T-helper 1 cell treated with Interleukin-12 subunit alpha and Interleukin-12 subunit beta and Interleukin-4 antibody, amounts not matched to agents 30 ng/mL and 1 ng/mL, for 36 hours (primary cell): ENCODE data around the gene ATXN7. TPM values are rescaled to one million over a fixed set of nuclear protein-coding genes. Genes with fewer than 3 reads are reported as not detected.

ENCODE experiments used
- intact Hi-C: fragments of 100-400 bp; cut with micrococcal nuclease; formaldehyde crosslinking; loops from one replicate; pipeline ENCODE4 v1.15.1; 2024
- total RNA-seq: library from RNA; stranded (reverse); gene quantifications from 2 replicates; pipeline ENCODE4 v1.2.3, GENCODE V29; 2022

ATXN7 gene
- total RNA-seq, 1 donor from 2014 or later = 79.2 TPM

GRCh38 chr3:64008487-64009351 is 145.1 kb downstream of the ATXN7 start:
- intact Hi-C loops = no loop called here

DNA sequence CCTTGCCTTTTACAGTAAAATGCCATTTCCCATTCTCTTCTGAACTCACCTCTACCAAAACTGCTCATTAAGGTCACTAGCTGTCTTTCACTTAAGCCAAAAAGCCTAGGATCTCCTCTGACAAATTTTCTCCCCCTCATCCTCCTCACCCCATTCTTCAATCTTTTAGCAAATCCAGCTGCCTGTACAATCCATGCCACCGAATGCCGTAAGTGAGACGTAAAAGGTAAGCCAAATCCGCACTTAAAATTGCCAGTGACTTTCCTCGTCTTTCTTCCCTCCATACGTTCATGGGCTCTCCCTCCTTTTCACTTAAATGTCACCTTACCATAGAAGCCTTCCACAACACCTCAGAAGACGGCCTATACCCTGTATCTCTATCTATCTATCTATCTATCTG is 145.9 kb downstream of the ATXN7 start:
- intact Hi-C loops = no loop called here

- intact Hi-C loops = no loop called here
Observed at GRCh38 chr3:64010199-64010598, 146.5 kb downstream of the ATXN7 start.

- intact Hi-C loops = no loop called here
Observed at GRCh38 chr3:64011685-64012084, 148.0 kb downstream of the ATXN7 start.

DNA sequence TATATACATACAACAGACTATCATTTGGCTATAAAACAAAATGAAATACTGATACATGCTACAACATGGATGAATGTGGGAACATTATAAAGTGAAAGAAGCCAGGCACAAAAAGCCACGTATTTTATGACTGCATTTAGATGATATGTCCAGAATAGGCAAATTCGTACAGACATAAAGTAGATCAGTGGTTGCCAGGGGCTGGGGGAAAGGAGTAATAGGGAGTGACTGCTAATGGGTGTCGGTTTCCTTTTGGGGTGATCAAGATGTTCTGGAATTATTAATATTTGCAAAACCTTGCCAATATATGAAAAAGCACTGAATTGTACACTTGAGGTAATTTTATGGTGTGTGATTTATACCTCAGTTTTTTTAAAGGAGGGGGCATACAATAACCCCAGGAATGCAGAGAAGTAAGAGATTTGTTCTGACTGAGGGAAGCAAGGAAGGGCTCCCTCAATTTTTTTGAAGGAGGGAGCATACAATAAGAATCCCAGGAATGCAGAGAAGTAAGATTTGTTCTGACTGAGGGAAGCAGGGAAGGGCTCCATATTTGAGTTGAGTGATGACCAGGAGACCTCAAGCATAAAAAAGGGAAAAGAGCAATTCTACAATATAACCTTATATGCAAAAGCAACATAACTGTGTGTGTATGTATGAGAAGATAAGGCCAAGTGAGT is 153.4 kb downstream of the ATXN7 start:
- intact Hi-C loops = no loop called here

DNA sequence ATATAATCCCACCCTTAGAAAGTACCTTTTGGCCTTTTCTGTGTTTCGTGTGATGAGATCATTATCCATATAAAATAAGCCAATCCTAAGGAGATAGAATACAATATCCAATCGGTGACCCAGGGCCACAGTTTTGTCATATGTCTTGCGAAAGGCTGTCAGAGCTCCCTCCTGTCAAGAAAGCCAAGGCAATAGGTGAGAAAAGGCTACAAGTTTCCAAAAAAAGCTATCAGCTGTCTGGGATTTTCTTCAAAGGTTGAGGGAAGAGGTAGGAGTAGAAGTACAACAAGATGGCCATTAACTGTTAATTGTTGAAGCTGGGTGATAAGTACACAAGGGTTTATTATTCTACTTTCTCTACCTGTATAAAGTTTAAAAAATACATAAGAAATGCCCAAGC is 155.6 kb downstream of the ATXN7 start:
- intact Hi-C loops = no loop called here

DNA sequence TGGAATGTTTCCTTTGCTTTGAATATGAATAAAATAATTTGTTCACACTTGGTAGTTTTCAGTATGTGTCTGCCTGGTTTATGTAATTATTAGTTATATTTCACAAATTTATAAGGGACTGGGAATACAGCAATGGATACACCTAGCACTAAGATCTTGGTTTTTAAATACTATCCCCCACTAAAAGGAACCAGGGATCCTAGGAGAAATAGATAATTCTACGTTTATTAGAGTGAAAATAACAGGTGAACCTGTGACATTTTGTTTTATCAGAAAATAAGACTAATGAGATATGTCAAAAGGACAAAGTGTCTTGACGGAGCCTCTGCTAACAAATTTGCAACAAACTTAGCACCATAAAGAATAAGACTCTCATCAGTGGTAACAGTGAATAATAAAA is 156.2 kb downstream of the ATXN7 start:
- intact Hi-C loops = loop anchor here (2.0 kb wide), 1 partner anchor 27 kb away; no protein-coding TSS in a partner anchor

GRCh38 chr3:64021922-64022321 is 158.3 kb downstream of the ATXN7 start:
- intact Hi-C loops = loop anchor here (2.0 kb wide), 2 partner anchors 29 to 463 kb away; no protein-coding TSS in a partner anchor

- intact Hi-C loops = loop anchor here (1.0 to 2.0 kb wide), 6 partner anchors 54 to 462 kb away; partner anchors contain the start of gene SCAANT1
Observed at GRCh38 chr3:64022451-64023186, 159.0 kb downstream of the ATXN7 start.

GRCh38 chr3:64023187-64023860 is 159.7 kb downstream of the ATXN7 start, which contains the start of gene PSMD6:
Gene PSMD6, minus strand, starts transcription at chr3:64023494. Its CDS starts 75 bp downstream, at chr3:64023419.
- intact Hi-C loops = loop anchor here (1.0 to 2.0 kb wide), 6 partner anchors 55 to 461 kb away; partner anchors contain the start of gene SCAANT1

GRCh38 chr3:64023861-64024223 is 160.2 kb downstream of the ATXN7 start:
- intact Hi-C loops = loop anchor here (1.0 to 2.0 kb wide), 6 partner anchors 56 to 461 kb away; partner anchors contain the start of gene SCAANT1

GRCh38 chr3:64026346-64026745 is 162.7 kb downstream of the ATXN7 start:
- intact Hi-C loops = no loop called here

- intact Hi-C loops = no loop called here
Observed at GRCh38 chr3:64027658-64028057, 164.0 kb downstream of the ATXN7 start.

DNA sequence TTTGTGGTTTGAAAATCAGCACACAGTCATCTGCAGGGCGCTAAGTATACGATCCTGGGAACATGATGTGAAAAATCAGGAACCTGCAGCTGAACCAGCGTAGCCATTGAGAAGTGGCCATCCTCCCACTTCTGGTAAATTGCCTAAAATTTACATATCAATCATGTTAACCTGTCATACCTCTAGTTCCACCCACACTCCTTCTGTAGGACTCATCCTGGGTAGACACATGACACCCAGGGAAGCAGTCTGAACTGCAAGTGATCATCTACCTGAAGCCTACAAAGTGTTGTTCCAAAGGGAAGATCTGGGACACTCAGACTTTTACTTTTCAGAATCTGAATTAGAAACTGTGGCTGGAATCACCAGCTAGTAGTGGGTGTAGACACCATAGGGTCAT is 165.1 kb downstream of the ATXN7 start:
- intact Hi-C loops = no loop called here

DNA sequence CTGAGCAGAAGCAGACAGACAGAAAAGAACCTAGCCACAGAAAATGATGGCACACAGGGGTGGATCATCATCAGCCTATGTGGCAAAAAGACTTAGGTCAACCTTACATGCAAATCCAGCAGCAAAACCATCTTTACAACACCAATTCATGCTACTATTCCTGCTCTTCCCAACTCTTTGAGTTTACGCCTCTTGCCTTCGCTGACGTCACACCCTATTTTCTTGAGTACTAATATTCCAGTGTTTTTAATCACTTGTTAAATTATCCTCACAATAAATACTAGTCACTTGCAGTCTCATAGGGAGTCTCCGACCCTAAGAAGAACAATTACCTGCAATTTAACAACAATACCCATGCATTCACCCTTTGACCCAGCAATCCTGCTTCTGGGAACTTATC is 165.6 kb downstream of the ATXN7 start:
- intact Hi-C loops = no loop called here

DNA sequence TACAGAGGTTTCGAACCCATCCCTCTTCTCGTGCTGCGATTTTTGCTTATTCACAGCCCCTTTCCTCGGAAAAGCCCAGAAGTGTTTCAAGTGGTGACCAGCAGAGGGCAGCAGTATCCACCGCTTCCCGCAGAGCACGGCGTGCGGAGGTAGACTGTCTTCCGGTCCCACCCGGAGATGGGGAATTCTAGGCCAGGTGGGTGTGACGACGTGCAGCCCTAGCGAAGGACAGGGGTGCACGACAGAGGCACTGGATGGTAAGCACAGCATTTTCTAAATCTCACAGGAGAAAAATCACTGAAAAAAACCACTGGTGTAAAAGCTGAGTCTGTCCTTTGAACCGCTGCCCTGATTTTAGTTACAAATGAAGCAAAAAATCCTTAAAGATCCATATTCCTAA is 167.1 kb downstream of the ATXN7 start:
- intact Hi-C loops = loop anchor here (1.0 to 2.0 kb wide), 4 partner anchors 320 to 454 kb away; no protein-coding TSS in a partner anchor

DNA sequence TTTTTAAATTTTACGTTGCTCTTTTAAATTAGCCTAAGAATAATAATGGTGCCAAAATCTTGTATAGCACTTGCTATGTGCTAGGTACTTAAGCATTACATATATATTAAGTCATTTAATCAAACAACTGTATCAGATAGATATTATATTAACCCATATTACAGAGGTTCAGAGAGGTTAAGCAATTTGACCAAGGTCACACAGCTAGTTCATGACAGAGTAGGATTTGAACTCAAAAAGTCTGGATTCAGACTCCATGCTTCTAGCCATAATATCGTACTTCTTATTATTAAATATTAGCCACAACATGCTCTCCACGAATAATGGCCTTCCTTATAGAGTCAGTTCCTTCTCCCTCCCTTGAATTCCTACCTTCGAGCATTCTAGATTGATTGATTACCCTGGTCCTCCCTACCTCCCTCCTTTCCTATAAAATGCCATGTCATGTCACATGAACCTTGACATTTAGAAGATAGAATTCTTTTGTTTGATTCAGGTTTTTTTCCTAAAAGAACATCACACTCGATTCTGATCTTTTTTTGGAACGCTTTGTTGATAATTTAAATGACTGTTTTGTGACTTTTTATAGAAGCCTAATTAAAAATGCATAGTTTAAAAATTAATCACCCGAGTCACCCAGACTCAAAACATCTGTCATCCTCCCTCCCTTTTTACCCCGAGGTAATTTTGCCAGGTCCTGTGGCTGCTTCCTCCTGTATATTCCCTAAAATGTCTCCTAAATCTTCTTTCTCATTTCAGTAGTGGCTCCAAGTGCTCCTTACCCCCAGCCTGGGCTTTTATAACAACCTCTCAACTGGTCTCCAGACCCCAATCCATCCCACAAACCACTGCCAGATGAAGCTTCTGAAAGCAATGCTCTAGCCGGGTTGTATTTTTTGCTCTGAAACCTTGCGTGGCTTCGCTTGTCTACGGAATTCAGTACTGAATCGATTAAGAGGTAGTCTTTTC is 168.2 kb downstream of the ATXN7 start:
- intact Hi-C loops = loop anchor here (2.0 kb wide), 1 partner anchor 319 kb away; no protein-coding TSS in a partner anchor

DNA sequence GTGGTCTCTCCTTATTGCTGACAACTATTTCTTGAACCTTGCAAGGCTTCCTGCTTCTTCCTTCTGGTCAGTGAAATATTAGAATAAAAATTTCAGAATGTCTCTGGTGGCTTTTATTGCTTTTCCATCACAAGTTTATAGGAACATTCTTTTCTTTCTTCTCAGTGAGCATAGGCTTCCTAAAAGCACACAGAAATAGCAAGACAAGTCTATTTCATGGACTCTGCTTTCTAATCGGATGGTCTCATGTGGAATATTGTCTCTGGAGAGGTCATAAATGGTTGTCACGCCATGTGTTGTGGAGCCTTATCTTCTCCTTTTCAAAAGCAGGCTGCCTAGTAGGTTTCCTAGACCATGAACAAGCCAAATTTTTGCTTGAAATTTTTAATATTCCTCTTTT is 169.4 kb downstream of the ATXN7 start:
- intact Hi-C loops = no loop called here

GRCh38 chr3:64037084-64037483 is 173.4 kb downstream of the ATXN7 start:
- intact Hi-C loops = no loop called here
